ENCODE results near the gene CDC42BPA. TPM values are rescaled to one million over a fixed set of nuclear protein-coding genes. Genes with fewer than 3 reads are reported as not detected.
"Not testable (repeated sequence)": the region's sequence is repeated elsewhere in the genome, so short reads cannot be mapped to it uniquely, and the experiment has no call there.

The CDC42BPA gene
- total RNA-seq, 1 experiment from 2014 or later = 102 TPM

GRCh38 chr1:227136210-227136820, 182.0 kb downstream of the CDC42BPA start:
- intact Hi-C loops (cut with micrococcal nuclease) = no loop called here
- peaks cover 6% of the 10 kb centered on the region for H3K4me1 Mint-ChIP-seq (ENCODE audit: insufficient read depth, unreplicated experiment)
- H3K27ac Mint-ChIP-seq (ENCODE audit: low read depth, unreplicated experiment) = peak overlapping the region; percentile 10
- ChIA-PET CTCF (interaction anchor here (0.6 to 0.7 kb wide), 2 partner anchors 627 to 863 kb away, joined by 3 read pairs; no protein-coding TSS in a partner anchor), POLR2A (no interaction called here)
- H3K27me3 Mint-ChIP-seq (ENCODE audit: insufficient read depth, unreplicated experiment) = no peaks in the 10 kb centered on the region
- no TSS peak for BruUV-seq (replicated peaks)
- H3K4me3 Mint-ChIP-seq (ENCODE audit: unreplicated experiment) = no peak overlapping the region
- DNase-seq (ENCODE audit: unreplicated experiment) = no peak
- H3K9me3 Mint-ChIP-seq (ENCODE audit: unreplicated experiment) = no peaks in the 10 kb centered on the region
- H3K36me3 Mint-ChIP-seq (ENCODE audit: insufficient read depth, unreplicated experiment) = peaks cover 14% of the 10 kb centered on the region
- TF ChIP-seq CTCF (IDR thresholded peaks at IDR 0.05; ENCODE audit: unreplicated experiment) = no peak

- Mint-ChIP-seq H3K27ac (ENCODE audit: low read depth, unreplicated experiment) (no peak overlapping the region), H3K4me1 (ENCODE audit: insufficient read depth, unreplicated experiment) (peaks cover 6% of the 10 kb centered on the region), H3K9me3 (ENCODE audit: unreplicated experiment) (no peaks in the 10 kb centered on the region), H3K27me3 (ENCODE audit: insufficient read depth, unreplicated experiment) (no peaks in the 10 kb centered on the region), H3K4me3 (ENCODE audit: unreplicated experiment) (no peak overlapping the region), H3K36me3 (ENCODE audit: insufficient read depth, unreplicated experiment) (peaks cover 22% of the 10 kb centered on the region)
- no TSS peak for BruUV-seq (replicated peaks)
- intact Hi-C loops (cut with micrococcal nuclease) = loop anchor here (5.0 kb wide), 1 partner anchor 183 kb away; the partner anchor contains the start of gene CDC42BPA
- CTCF ChIA-PET = interaction anchor here (0.6 to 1.0 kb wide), 4 partner anchors 9 to 305 kb away, joined by 3 to 5 read pairs (median 4); no protein-coding TSS in a partner anchor
- TF ChIP-seq CTCF (IDR thresholded peaks at IDR 0.05; ENCODE audit: unreplicated experiment) = no peak
- DNase-seq (ENCODE audit: unreplicated experiment) = no peak
- POLR2A ChIA-PET = interaction anchor here (0.8 to 1.2 kb wide), 4 partner anchors 10 to 138 kb away, joined by 3 to 4 read pairs (median 3); no protein-coding TSS in a partner anchor
These were observed 183.5 kb downstream of the CDC42BPA start for GRCh38 chr1:227134686-227135314.

GRCh38 chr1:227132695-227133094, 185.6 kb downstream of the CDC42BPA start:
- H3K4me3 Mint-ChIP-seq (ENCODE audit: unreplicated experiment); H3K27me3 Mint-ChIP-seq (ENCODE audit: insufficient read depth, unreplicated experiment); H3K9me3 Mint-ChIP-seq (ENCODE audit: unreplicated experiment); POLR2A ChIA-PET; BruUV-seq (replicated peaks); H3K4me1 Mint-ChIP-seq (ENCODE audit: insufficient read depth, unreplicated experiment); DNase-seq (ENCODE audit: unreplicated experiment); H3K27ac Mint-ChIP-seq (ENCODE audit: low read depth, unreplicated experiment): not testable (repeated sequence)
- intact Hi-C loops (cut with micrococcal nuclease) = loop anchor here (5.0 kb wide), 1 partner anchor 185 kb away; the partner anchor contains the start of gene CDC42BPA
- CTCF ChIA-PET = interaction anchor here (0.6 kb wide), 1 partner anchor 130 kb away, joined by 3 read pairs; no protein-coding TSS in a partner anchor
- peaks cover 22% of the 10 kb centered on the region for H3K36me3 Mint-ChIP-seq (ENCODE audit: insufficient read depth, unreplicated experiment)

- peak; percentile 66 for DNase-seq (ENCODE audit: unreplicated experiment)
- Mint-ChIP-seq H3K27ac (ENCODE audit: low read depth, unreplicated experiment) (no peak overlapping the region), H3K27me3 (ENCODE audit: insufficient read depth, unreplicated experiment) (no peaks in the 10 kb centered on the region), H3K36me3 (ENCODE audit: insufficient read depth, unreplicated experiment) (peaks cover 20% of the 10 kb centered on the region), H3K4me3 (ENCODE audit: unreplicated experiment) (no peak overlapping the region), H3K4me1 (ENCODE audit: insufficient read depth, unreplicated experiment) (peaks cover 7% of the 10 kb centered on the region), H3K9me3 (ENCODE audit: unreplicated experiment) (no peaks in the 10 kb centered on the region)
- ChIA-PET CTCF (interaction anchor here (0.6 to 2.1 kb wide), 12 partner anchors 10 to 583 kb away, joined by 3 to 8 read pairs (median 4); no protein-coding TSS in a partner anchor), POLR2A (interaction anchor here (0.9 to 2.3 kb wide), 3 partner anchors 12 to 152 kb away, joined by 3 to 6 read pairs (median 3); no protein-coding TSS in a partner anchor)
- intact Hi-C loops (cut with micrococcal nuclease) = loop anchor here (1.0 to 5.0 kb wide), 2 partner anchors 186 to 306 kb away; partner anchors contain the start of gene CDC42BPA
- no TSS peak for BruUV-seq (replicated peaks)
- TF ChIP-seq CTCF (IDR thresholded peaks at IDR 0.05; ENCODE audit: unreplicated experiment) = peak; percentile 61
These were observed 187.1 kb downstream of the CDC42BPA start for GRCh38 chr1:227131193-227131592.
